Measurements from ENCODE around the gene MCL1. TPM values are rescaled to one million over a fixed set of nuclear protein-coding genes. Genes with fewer than 3 reads are reported as not detected.

MCL1 gene
- polyA plus RNA-seq, 1 of the 3 experiments (the other 2 are of a cell fraction): 110 TPM

- TF ChIP-seq, protein P1, sequence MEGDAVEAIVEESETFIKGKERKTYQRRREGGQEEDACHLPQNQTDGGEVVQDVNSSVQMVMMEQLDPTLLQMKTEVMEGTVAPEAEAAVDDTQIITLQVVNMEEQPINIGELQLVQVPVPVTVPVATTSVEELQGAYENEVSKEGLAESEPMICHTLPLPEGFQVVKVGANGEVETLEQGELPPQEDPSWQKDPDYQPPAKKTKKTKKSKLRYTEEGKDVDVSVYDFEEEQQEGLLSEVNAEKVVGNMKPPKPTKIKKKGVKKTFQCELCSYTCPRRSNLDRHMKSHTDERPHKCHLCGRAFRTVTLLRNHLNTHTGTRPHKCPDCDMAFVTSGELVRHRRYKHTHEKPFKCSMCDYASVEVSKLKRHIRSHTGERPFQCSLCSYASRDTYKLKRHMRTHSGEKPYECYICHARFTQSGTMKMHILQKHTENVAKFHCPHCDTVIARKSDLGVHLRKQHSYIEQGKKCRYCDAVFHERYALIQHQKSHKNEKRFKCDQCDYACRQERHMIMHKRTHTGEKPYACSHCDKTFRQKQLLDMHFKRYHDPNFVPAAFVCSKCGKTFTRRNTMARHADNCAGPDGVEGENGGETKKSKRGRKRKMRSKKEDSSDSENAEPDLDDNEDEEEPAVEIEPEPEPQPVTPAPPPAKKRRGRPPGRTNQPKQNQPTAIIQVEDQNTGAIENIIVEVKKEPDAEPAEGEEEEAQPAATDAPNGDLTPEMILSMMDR (IDR thresholded peaks at IDR 0.05): no peak
- TF ChIP-seq FOSL2 (IDR thresholded peaks at IDR 0.05; ENCODE audit: borderline replicate concordance, low read depth) (no peak), MEF2A (IDR thresholded peaks at IDR 0.05; ENCODE audit: borderline replicate concordance, low read depth) (no peak), JUND (IDR thresholded peaks at IDR 0.05) (no peak), CHD2 (IDR thresholded peaks at IDR 0.05; ENCODE audit: low read length, partially characterized antibody) (no peak), RCOR1 (IDR thresholded peaks at IDR 0.05; ENCODE audit: low read length) (no peak), ELF1 (IDR thresholded peaks at IDR 0.05) (no peak), TEAD4 (IDR thresholded peaks at IDR 0.05; ENCODE audit: borderline replicate concordance, insufficient read depth) (no peak), USF1 (IDR thresholded peaks at IDR 0.05; ENCODE audit: borderline replicate concordance, low read depth) (no peak)
Measured at GRCh38 chr1:150546294-150546937, 33.0 kb downstream of the MCL1 start (continued).

GRCh38 chr1:150545486-150546032 is 33.9 kb downstream of the MCL1 start:
- H3K4me1 ChIP-seq (ENCODE audit: control insufficient read depth in 1 of 2, insufficient read depth in 2 of 2, low read depth in 1 of 2, low read length in 1 of 2): peaks cover 0 to 4% of the 10 kb centered on the region in 2 experiments; a peak in 1 of 4 replicates
- H3K4me3 ChIP-seq (ENCODE audit: low read depth in 2 of 2, low read length in 1 of 2): no peak overlapping the region
- ChIA-PET CTCF (interaction anchor here (0.9 to 10.0 kb wide), 3 partner anchors 13 to 75 kb away, joined by 3 to 69 read pairs (median 4); no protein-coding TSS in a partner anchor), POLR2A (no interaction called here)
- TF ChIP-seq SIN3A (IDR thresholded peaks at IDR 0.05; ENCODE audit: borderline replicate concordance, low read depth, low read length) (no peak), FOSL2 (IDR thresholded peaks at IDR 0.05; ENCODE audit: borderline replicate concordance, low read depth) (no peak), POLR2AphosphoS5 (IDR thresholded peaks at IDR 0.05; ENCODE audit: low read depth, low read length) (no peak), RXRA (IDR thresholded peaks at IDR 0.05; ENCODE audit: borderline replicate concordance, low read depth) (no peak), MXI1 (IDR thresholded peaks at IDR 0.05; ENCODE audit: low read depth, low read length) (no peak)
- no peak overlapping the region for H3K27ac ChIP-seq (ENCODE audit: low read depth in 2 of 2, low read length in 1 of 2)
- H4K20me1 ChIP-seq (ENCODE audit: insufficient read depth): no peaks in the 10 kb centered on the region
- no peaks in the 10 kb centered on the region for H3F3A ChIP-seq (replicated peaks; ENCODE audit: insufficient read depth)
- H2AFZ ChIP-seq (ENCODE audit: low read depth): no peak overlapping the region
- no peaks in the 10 kb centered on the region for H3K9me2 ChIP-seq
- H3K9me3 ChIP-seq: no peaks in the 10 kb centered on the region
- no peaks in the 10 kb centered on the region for H3K36me3 ChIP-seq (replicated peaks in 1 of 2; ENCODE audit: control insufficient read depth in 1 of 2, insufficient read depth in 2 of 2, low read length in 1 of 2)
- H3K4me2 ChIP-seq: no peak overlapping the region
- DNase-seq: peak; percentile 8
- H3K9ac ChIP-seq: no peak overlapping the region
- H3K79me2 ChIP-seq (ENCODE audit: insufficient read depth): no peaks in the 10 kb centered on the region
- no peaks in the 10 kb centered on the region for H3K27me3 ChIP-seq (ENCODE audit: insufficient read depth)
- 95% methylated on average over 6 of the region's 6 CpGs for WGBS (ENCODE audit: low lambda C conversion rate)
